Skeletal muscle tissue (tissue), 4 donors: Measurements from ENCODE around the gene CYP4F2. TPM values are rescaled to one million over a fixed set of nuclear protein-coding genes. Genes with fewer than 3 reads are reported as not detected.
"Not testable (repeated sequence)": the region's sequence is repeated elsewhere in the genome, so short reads cannot be mapped to it uniquely, and the experiment has no call there.

ENCODE experiments used
- H3K27ac ChIP-seq: one replicate; pipeline ENCODE4 v1.7.0; 2013; ENCODE audit warnings: mild to moderate bottlenecking, low read depth, low read length, inconsistent platforms
- H3K27me3 ChIP-seq, 3 donors: one replicate each; pipeline ENCODE4 v1.7.0; 2013; ENCODE audit warnings: low read length in 3 of 3; ENCODE audit not compliant: control insufficient read depth in 3 of 3, insufficient read depth in 3 of 3
- H3K36me3 ChIP-seq, 3 donors: one replicate each; pipeline ENCODE4 v1.7.0; 2013; ENCODE audit warnings: low read length in 3 of 3; ENCODE audit not compliant: control insufficient read depth in 3 of 3, insufficient read depth in 3 of 3
- H3K4me1 ChIP-seq, 3 donors: one replicate each; pipeline ENCODE4 v1.7.0; 2013; ENCODE audit warnings: low read length in 3 of 3, mild to moderate bottlenecking in 3 of 3; ENCODE audit not compliant: control insufficient read depth in 3 of 3, insufficient read depth in 3 of 3
- H3K4me3 ChIP-seq, 3 donors: one replicate each; pipeline ENCODE4 v1.7.0; 2013; ENCODE audit warnings: low read length in 3 of 3
- H3K9ac ChIP-seq, 3 donors: one replicate each; pipeline ENCODE4 v1.7.0; 2013; ENCODE audit warnings: low read length in 3 of 3, mild to moderate bottlenecking in 3 of 3, moderate library complexity in 2 of 3, low read depth in 1 of 3
- H3K9me3 ChIP-seq, 3 donors: one replicate each; pipeline ENCODE4 v1.7.0; 2013; ENCODE audit warnings: low read length in 3 of 3; ENCODE audit not compliant: control insufficient read depth in 3 of 3
- total RNA-seq: library from RNA; depleted of rRNA; stranded (reverse); fragments of >200 nt; gene quantifications from one replicate; pipeline ENCODE4 v1.2.3, GENCODE V29; 2014
- donor health status: Osteomylitis.

CYP4F2 gene
- total RNA-seq, 1 donor from 2014 or later, result not detected

GRCh38 chr19:15902898-15903297, 5.0 kb upstream of the CYP4F2 start:
- not testable (repeated sequence) for H3K9ac ChIP-seq, H3K36me3 ChIP-seq, H3K27ac ChIP-seq, H3K9me3 ChIP-seq, H3K4me1 ChIP-seq, H3K4me3 ChIP-seq
- H3K27me3 ChIP-seq, result peaks cover 0 to 11% (median 3%) of the 10 kb centered on the region in 3 donors

- no peak overlapping the region for H3K9ac ChIP-seq
- no peaks in the 10 kb centered on the region for H3K36me3 ChIP-seq
- no peaks in the 10 kb centered on the region for H3K9me3 ChIP-seq
- H3K27ac ChIP-seq, result no peak overlapping the region
- H3K4me3 ChIP-seq, result no peak overlapping the region
- H3K27me3 ChIP-seq, result peaks cover 3 to 13% (median 6%) of the 10 kb centered on the region in 3 donors
- no peaks in the 10 kb centered on the region for H3K4me1 ChIP-seq
Observed at GRCh38 chr19:15902254-15902653, 4.4 kb upstream of the CYP4F2 start.

GRCh38 chr19:15900504-15900903, 2.6 kb upstream of the CYP4F2 start:
- H3K4me3 ChIP-seq, result no peak overlapping the region
- H3K4me1 ChIP-seq, result no peaks in the 10 kb centered on the region
- H3K27ac ChIP-seq, result no peak overlapping the region
- peaks cover 3 to 13% (median 6%) of the 10 kb centered on the region in 3 donors for H3K27me3 ChIP-seq
- H3K9me3 ChIP-seq, result no peaks in the 10 kb centered on the region
- no peak overlapping the region for H3K9ac ChIP-seq
- no peaks in the 10 kb centered on the region for H3K36me3 ChIP-seq

GRCh38 chr19:15900032-15900431, 2.2 kb upstream of the CYP4F2 start:
- H3K27me3 ChIP-seq, result peaks cover 3 to 13% (median 6%) of the 10 kb centered on the region in 3 donors
- H3K4me1 ChIP-seq, H3K9ac ChIP-seq, H3K27ac ChIP-seq, H3K9me3 ChIP-seq, H3K4me3 ChIP-seq, H3K36me3 ChIP-seq: not testable (repeated sequence)

- H3K27ac ChIP-seq, H3K4me3 ChIP-seq, H3K36me3 ChIP-seq, H3K4me1 ChIP-seq, H3K9me3 ChIP-seq, H3K9ac ChIP-seq: not testable (repeated sequence)
- H3K27me3 ChIP-seq, result peaks cover 3 to 13% (median 6%) of the 10 kb centered on the region in 3 donors
Observed at GRCh38 chr19:15899561-15899960, 1.7 kb upstream of the CYP4F2 start.

GRCh38 chr19:15897026-15897737, 692 bp downstream of the CYP4F2 start:
- Histone ChIP-seq H3K27ac (no peak overlapping the region), H3K9ac (no peak overlapping the region), H3K9me3 (peaks cover 0 to 3% (median 0%) of the 10 kb centered on the region in 3 donors), H3K4me3 (no peak overlapping the region), H3K4me1 (no peaks in the 10 kb centered on the region), H3K36me3 (no peaks in the 10 kb centered on the region), H3K27me3 (peaks cover 3 to 16% (median 11%) of the 10 kb centered on the region in 3 donors)

- Histone ChIP-seq H3K4me3 (no peak overlapping the region), H3K4me1 (no peaks in the 10 kb centered on the region), H3K9me3 (peaks cover 0 to 3% (median 0%) of the 10 kb centered on the region in 3 donors), H3K36me3 (no peaks in the 10 kb centered on the region), H3K9ac (no peak overlapping the region), H3K27me3 (peaks cover 0 to 11% (median 10%) of the 10 kb centered on the region in 3 donors), H3K27ac (no peak overlapping the region)
Observed at GRCh38 chr19:15895876-15896430, 1.9 kb downstream of the CYP4F2 start.

GRCh38 chr19:15894359-15894758, 3.5 kb downstream of the CYP4F2 start:
- Histone ChIP-seq H3K4me3 (no peak overlapping the region), H3K36me3 (no peaks in the 10 kb centered on the region), H3K4me1 (no peaks in the 10 kb centered on the region), H3K27me3 (peaks cover 0 to 11% (median 9%) of the 10 kb centered on the region in 3 donors), H3K27ac (no peak overlapping the region), H3K9me3 (peaks cover 0 to 3% (median 0%) of the 10 kb centered on the region in 3 donors), H3K9ac (no peak overlapping the region)

- H3K27me3 ChIP-seq, result peaks cover 0 to 11% (median 9%) of the 10 kb centered on the region in 3 donors
Observed at GRCh38 chr19:15893477-15893876, 4.4 kb downstream of the CYP4F2 start.

GRCh38 chr19:15892012-15892411, 5.9 kb downstream of the CYP4F2 start:
- peaks cover 0 to 3% (median 0%) of the 10 kb centered on the region in 3 donors for H3K9me3 ChIP-seq
- H3K36me3 ChIP-seq, result no peaks in the 10 kb centered on the region
- H3K27me3 ChIP-seq, result peaks cover 0 to 6% (median 3%) of the 10 kb centered on the region in 3 donors
- H3K9ac ChIP-seq, result no peak overlapping the region
- no peak overlapping the region for H3K27ac ChIP-seq
- H3K4me3 ChIP-seq, result no peak overlapping the region
- H3K4me1 ChIP-seq, result no peaks in the 10 kb centered on the region

More at GRCh38 chr19:15893477-15893876, 4.4 kb downstream of the CYP4F2 start:
- Histone ChIP-seq H3K4me3 (no peak overlapping the region), H3K36me3 (no peaks in the 10 kb centered on the region), H3K4me1 (no peaks in the 10 kb centered on the region), H3K9ac (no peak overlapping the region), H3K27ac (no peak overlapping the region), H3K9me3 (peaks cover 0 to 3% (median 0%) of the 10 kb centered on the region in 3 donors)
